ENCODE data around the gene ZBTB20.

Gene ZBTB20

GRCh38 chr3:115169808-115170207 is 22.7 kb upstream of the ZBTB20 start:
- no peaks in the 10 kb centered on the region for H3K9me2 ChIP-seq (replicated peaks; ENCODE audit: control insufficient read depth, low read length)
- peaks cover 3% of the 10 kb centered on the region for H3K27me3 ChIP-seq (ENCODE audit: control insufficient read depth, low read length)
- H3K79me2 ChIP-seq (ENCODE audit: control insufficient read depth, low read length): no peaks in the 10 kb centered on the region
- no peaks in the 10 kb centered on the region for H3K36me3 ChIP-seq (ENCODE audit: control insufficient read depth, low read length)
- H3K27ac ChIP-seq (ENCODE audit: low read depth, low read length): no peak overlapping the region
- H3F3A ChIP-seq (ENCODE audit: control insufficient read depth, insufficient read depth): no peaks in the 10 kb centered on the region
- TF ChIP-seq CTCF (IDR thresholded peaks at IDR 0.05; ENCODE audit: low read depth, low read length, poor library complexity, severe bottlenecking): no peak
- no peak for TF ChIP-seq EZH2phosphoT487 (IDR thresholded peaks at IDR 0.05; ENCODE audit: borderline replicate concordance, low read length)
- no peak overlapping the region for H3K4me3 ChIP-seq (ENCODE audit: low read length)
- H3K4me1 ChIP-seq (ENCODE audit: control insufficient read depth, low read length): no peaks in the 10 kb centered on the region
- no peak overlapping the region for H3K4me2 ChIP-seq (ENCODE audit: low read length)
- no peaks in the 10 kb centered on the region for H3K9me3 ChIP-seq (ENCODE audit: control insufficient read depth, insufficient read depth, low read length)
- no peaks in the 10 kb centered on the region for H4K20me1 ChIP-seq (ENCODE audit: control insufficient read depth, insufficient read depth, low read depth, low read length)

DNA sequence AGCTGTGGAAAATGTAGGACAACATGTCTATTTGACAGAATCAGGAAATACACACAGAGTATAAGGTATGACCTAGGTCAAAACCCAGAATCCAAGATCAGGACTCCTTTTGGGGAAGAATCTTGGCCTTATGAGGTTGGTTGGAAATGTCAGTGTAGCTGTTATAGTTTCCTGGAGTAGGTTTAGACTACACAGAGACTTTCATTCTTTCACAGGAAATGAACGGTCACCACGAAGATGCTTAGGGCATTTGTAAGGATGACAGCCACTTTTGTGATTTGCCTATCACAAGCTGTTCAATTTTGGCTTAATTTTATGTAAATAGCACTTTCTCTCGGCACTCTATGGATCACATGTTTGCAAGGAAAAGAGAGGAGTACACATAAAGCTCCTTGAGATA is 18.6 kb upstream of the ZBTB20 start:
- Histone ChIP-seq H4K20me1 (ENCODE audit: control insufficient read depth, insufficient read depth, low read depth, low read length) (no peaks in the 10 kb centered on the region), H3K79me2 (ENCODE audit: control insufficient read depth, low read length) (no peaks in the 10 kb centered on the region), H3K4me2 (ENCODE audit: low read length) (no peak overlapping the region), H3K27ac (ENCODE audit: low read depth, low read length) (no peak overlapping the region), H3K9me2 (replicated peaks; ENCODE audit: control insufficient read depth, low read length) (no peaks in the 10 kb centered on the region), H3K4me1 (ENCODE audit: control insufficient read depth, low read length) (peaks cover 9% of the 10 kb centered on the region), H3F3A (ENCODE audit: control insufficient read depth, insufficient read depth) (no peaks in the 10 kb centered on the region), H3K36me3 (ENCODE audit: control insufficient read depth, low read length) (no peaks in the 10 kb centered on the region), H3K9me3 (ENCODE audit: control insufficient read depth, insufficient read depth, low read length) (no peaks in the 10 kb centered on the region), H3K27me3 (ENCODE audit: control insufficient read depth, low read length) (no peaks in the 10 kb centered on the region), H3K4me3 (ENCODE audit: low read length) (no peak overlapping the region)
- TF ChIP-seq EZH2phosphoT487 (IDR thresholded peaks at IDR 0.05; ENCODE audit: borderline replicate concordance, low read length) (no peak), CTCF (IDR thresholded peaks at IDR 0.05; ENCODE audit: low read depth, low read length, poor library complexity, severe bottlenecking) (no peak)

- no peak for TF ChIP-seq CTCF (IDR thresholded peaks at IDR 0.05; ENCODE audit: low read depth, low read length, poor library complexity, severe bottlenecking)
- TF ChIP-seq EZH2phosphoT487 (IDR thresholded peaks at IDR 0.05; ENCODE audit: borderline replicate concordance, low read length): no peak
- Histone ChIP-seq H4K20me1 (ENCODE audit: control insufficient read depth, insufficient read depth, low read depth, low read length) (no peaks in the 10 kb centered on the region), H3K27ac (ENCODE audit: low read depth, low read length) (no peak overlapping the region), H3K36me3 (ENCODE audit: control insufficient read depth, low read length) (no peaks in the 10 kb centered on the region), H3K4me3 (ENCODE audit: low read length) (no peak overlapping the region), H3F3A (ENCODE audit: control insufficient read depth, insufficient read depth) (no peaks in the 10 kb centered on the region), H3K79me2 (ENCODE audit: control insufficient read depth, low read length) (no peaks in the 10 kb centered on the region), H3K9me2 (replicated peaks; ENCODE audit: control insufficient read depth, low read length) (no peaks in the 10 kb centered on the region), H3K27me3 (ENCODE audit: control insufficient read depth, low read length) (no peaks in the 10 kb centered on the region), H3K9me3 (ENCODE audit: control insufficient read depth, insufficient read depth, low read length) (no peaks in the 10 kb centered on the region), H3K4me1 (ENCODE audit: control insufficient read depth, low read length) (peaks cover 9% of the 10 kb centered on the region), H3K4me2 (ENCODE audit: low read length) (no peak overlapping the region)
Observed at GRCh38 chr3:115165266-115165665, 18.2 kb upstream of the ZBTB20 start.
